ENCODE data around the gene TBC1D22A.

DNA sequence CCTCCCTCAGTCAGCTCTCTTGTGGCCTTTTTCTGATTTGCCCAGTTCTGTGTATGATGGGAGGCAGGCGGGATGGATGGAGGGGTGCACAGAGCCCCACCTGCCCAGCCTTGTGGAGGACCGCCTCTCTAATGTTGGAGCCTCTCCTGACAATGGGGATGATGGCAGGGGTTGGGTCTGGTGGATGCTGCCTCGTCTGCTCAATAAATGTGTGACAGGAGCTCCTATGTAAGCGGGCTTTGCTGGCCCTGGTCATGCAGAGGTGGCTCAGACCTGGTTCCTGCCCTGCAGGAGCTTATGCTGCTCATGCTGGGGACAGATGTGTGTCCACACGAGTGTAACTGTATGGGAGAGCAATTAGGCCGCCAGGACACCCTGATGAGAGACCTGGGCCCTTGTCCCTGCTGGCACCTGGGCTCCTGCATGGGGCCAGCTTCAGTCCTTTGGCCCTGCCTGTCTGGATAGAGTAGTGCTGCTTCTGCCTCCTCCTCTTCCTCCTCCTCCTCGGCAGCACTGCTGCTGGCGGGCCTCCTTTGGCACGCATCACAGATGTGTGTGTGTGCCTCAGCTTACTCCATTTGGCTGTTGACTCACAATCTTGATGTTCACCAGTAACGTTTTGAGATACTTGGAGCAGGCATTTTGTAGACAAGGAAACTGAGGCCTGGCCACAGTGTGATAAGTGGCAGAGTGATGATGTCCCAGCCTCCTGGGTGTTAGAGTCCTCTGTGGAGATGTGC is 131.0 kb downstream of the TBC1D22A start:
- TF ChIP-seq POLR2A (IDR thresholded peaks at IDR 0.05) (no peak), POLR2AphosphoS5 (IDR thresholded peaks at IDR 0.05) (no peak)
- TF ChIP-seq, protein P1, sequence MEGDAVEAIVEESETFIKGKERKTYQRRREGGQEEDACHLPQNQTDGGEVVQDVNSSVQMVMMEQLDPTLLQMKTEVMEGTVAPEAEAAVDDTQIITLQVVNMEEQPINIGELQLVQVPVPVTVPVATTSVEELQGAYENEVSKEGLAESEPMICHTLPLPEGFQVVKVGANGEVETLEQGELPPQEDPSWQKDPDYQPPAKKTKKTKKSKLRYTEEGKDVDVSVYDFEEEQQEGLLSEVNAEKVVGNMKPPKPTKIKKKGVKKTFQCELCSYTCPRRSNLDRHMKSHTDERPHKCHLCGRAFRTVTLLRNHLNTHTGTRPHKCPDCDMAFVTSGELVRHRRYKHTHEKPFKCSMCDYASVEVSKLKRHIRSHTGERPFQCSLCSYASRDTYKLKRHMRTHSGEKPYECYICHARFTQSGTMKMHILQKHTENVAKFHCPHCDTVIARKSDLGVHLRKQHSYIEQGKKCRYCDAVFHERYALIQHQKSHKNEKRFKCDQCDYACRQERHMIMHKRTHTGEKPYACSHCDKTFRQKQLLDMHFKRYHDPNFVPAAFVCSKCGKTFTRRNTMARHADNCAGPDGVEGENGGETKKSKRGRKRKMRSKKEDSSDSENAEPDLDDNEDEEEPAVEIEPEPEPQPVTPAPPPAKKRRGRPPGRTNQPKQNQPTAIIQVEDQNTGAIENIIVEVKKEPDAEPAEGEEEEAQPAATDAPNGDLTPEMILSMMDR (IDR thresholded peaks at IDR 0.05) = no peak
